CD8-positive, alpha-beta memory T cell (primary cell): ENCODE data around the gene EML2. TPM values are rescaled to one million over a fixed set of nuclear protein-coding genes. Genes with fewer than 3 reads are reported as not detected.

Source experiments
- CTCF ChIA-PET: fragments of 350-600 bp; sonication (Branson Sonifier 250); formaldehyde crosslinking; loops from one replicate; lab custom pipeline; 2021; ENCODE audit warnings: antibody characterized with exemption; lab: Charles Lee
- POLR2A ChIA-PET: fragments of 350-600 bp; sonication (Branson Sonifier 250); formaldehyde crosslinking; loops from one replicate; lab custom pipeline; 2021; ENCODE audit warnings: antibody characterized with exemption; lab: Charles Lee
- DNase-seq, 5 donors: peaks; one replicate each; pipeline versions ENCODE4 v3.0.0 to v3.0.0-alpha.2; 2020 to 2022; ENCODE audit warnings: mixed read lengths in 1 of 5
- H3K27ac ChIP-seq: one replicate; pipeline ENCODE4 v1.7.0; 2013; ENCODE audit warnings: low read depth, mild to moderate bottlenecking, low read length, moderate library complexity
- H3K27me3 ChIP-seq: 2 replicates; pipeline ENCODE4 v1.7.0; 2013; ENCODE audit warnings: low read length, mild to moderate bottlenecking; ENCODE audit not compliant: insufficient read depth, poor library complexity, severe bottlenecking
- H3K36me3 ChIP-seq: 2 replicates; pipeline ENCODE4 v1.7.0; 2013; ENCODE audit warnings: mild to moderate bottlenecking, low read length, moderate library complexity; ENCODE audit not compliant: insufficient read depth
- H3K4me1 ChIP-seq: 2 replicates; pipeline ENCODE4 v1.7.0; 2013; ENCODE audit warnings: mild to moderate bottlenecking, low read length, moderate library complexity; ENCODE audit not compliant: insufficient read depth
- H3K4me3 ChIP-seq: 2 replicates; pipeline ENCODE4 v1.7.0; 2013; ENCODE audit warnings: mild to moderate bottlenecking, low read length
- H3K9me3 ChIP-seq: 2 replicates; pipeline ENCODE4 v1.7.0; 2013; ENCODE audit warnings: mild to moderate bottlenecking, low read length
- H3K27ac Mint-ChIP-seq, 8 donors: one replicate each; pipeline ENCODE4 v1.8.0; 2020 to 2021; ENCODE audit warnings: mixed read lengths in 8 of 8, mild to moderate bottlenecking in 6 of 8, inconsistent platforms in 3 of 8, moderate library complexity in 3 of 8
- H3K27me3 Mint-ChIP-seq, 2 donors: one replicate each; pipeline ENCODE4 v1.8.0; 2020 to 2021; ENCODE audit warnings: mixed read lengths in 2 of 2, mild to moderate bottlenecking in 1 of 2, moderate library complexity in 1 of 2
- H3K36me3 Mint-ChIP-seq, 3 donors: one replicate each; pipeline ENCODE4 v1.8.0; 2020 to 2021; ENCODE audit warnings: mixed read lengths in 3 of 3, inconsistent platforms in 1 of 3, mild to moderate bottlenecking in 1 of 3
- H3K4me1 Mint-ChIP-seq, 3 donors: one replicate each; pipeline ENCODE4 v1.8.0; 2020 to 2021; ENCODE audit warnings: mixed read lengths in 3 of 3, inconsistent platforms in 1 of 3, mild to moderate bottlenecking in 1 of 3
- H3K4me3 Mint-ChIP-seq, 7 donors: one replicate each; pipeline ENCODE4 v1.8.0; 2020 to 2021; ENCODE audit warnings: mixed read lengths in 7 of 7, mild to moderate bottlenecking in 6 of 7, moderate library complexity in 4 of 7, inconsistent platforms in 2 of 7
- H3K9me3 Mint-ChIP-seq, 5 donors: one replicate each; pipeline ENCODE4 v1.8.0; 2020 to 2022; ENCODE audit warnings: mixed read lengths in 5 of 5, mild to moderate bottlenecking in 3 of 5, moderate library complexity in 2 of 5, inconsistent platforms in 1 of 5
- polyA plus RNA-seq: library from polyadenylated mRNA; unstranded; fragments of 300-500 nt; fragmentation: Illumina TruSeq; gene quantifications from one replicate; pipeline ENCODE4 v1.2.3, GENCODE V29; 2021
- total RNA-seq, 2 experiments: library from RNA; stranded (reverse); gene quantifications; one replicate each; pipeline ENCODE4 v1.2.3, GENCODE V29; 2021

The EML2 gene
- total and polyA plus RNA-seq, 3 experiments from 2014 or later = 18.8 to 128 (median 122) TPM

- Mint-ChIP-seq H3K27me3 (no peaks in the 10 kb centered on the region), H3K4me1 (peaks cover 32 to 56% (median 38%) of the 10 kb centered on the region in 3 donors)
These were observed 1.7 kb upstream of the EML2 start for GRCh38 chr19:45640849-45641273.

DNA sequence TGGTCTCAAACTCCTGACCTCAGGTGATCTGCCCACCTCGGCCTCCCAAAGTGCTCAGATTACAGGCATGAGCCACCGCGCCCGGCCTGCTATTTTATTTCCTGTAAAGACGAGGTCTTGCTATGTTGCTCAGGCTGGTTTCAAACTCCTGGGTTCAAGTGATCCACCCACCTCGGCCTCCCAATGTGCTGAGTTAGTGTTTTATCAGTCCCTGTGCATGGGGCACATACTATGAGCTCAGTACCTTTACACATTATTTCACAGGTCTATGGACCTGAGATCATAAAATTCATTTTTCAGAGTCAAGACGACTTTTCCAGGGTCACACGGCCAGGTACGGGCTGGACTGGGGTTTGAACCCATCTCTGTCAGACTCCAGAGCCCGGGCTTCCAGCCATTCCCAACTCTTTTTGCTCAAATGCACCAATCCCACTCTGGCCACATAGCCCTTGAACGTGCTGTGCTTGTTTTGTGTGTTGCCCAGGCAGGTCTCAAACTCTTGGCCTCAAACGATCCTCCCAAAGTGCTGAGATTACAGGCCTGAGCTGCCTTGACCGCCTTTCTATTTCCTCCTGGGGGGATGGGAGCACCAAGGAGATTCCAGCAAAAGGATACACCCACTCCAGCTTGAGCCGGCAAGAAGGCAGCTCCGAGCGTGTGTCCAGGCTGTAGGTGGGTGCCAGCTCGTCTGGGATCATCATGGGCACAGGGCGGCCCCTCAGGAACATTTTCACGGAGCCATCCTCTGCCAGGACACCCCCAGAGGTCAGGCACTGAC lies 1.1 kb downstream of the EML2 start:
- no peak for DNase-seq
- Histone ChIP-seq H3K27ac (peak overlapping the region; percentile 61), H3K27me3 (no peaks in the 10 kb centered on the region), H3K36me3 (no peaks in the 10 kb centered on the region), H3K4me1 (peaks cover 38% of the 10 kb centered on the region), H3K4me3 (peak overlapping the region; percentile 89), H3K9me3 (no peaks in the 10 kb centered on the region)
- peaks cover 23 to 40% (median 31%) of the 10 kb centered on the region in 3 donors for H3K4me1 Mint-ChIP-seq
- POLR2A ChIA-PET = no interaction called here
- CTCF ChIA-PET = interaction anchor here (0.7 to 1.4 kb wide), 8 partner anchors 12 to 159 kb away, joined by 3 to 5 read pairs (median 4); partner anchors contain the start of gene PPM1N
- peak overlapping the region; percentile 12 to 94 (median 37) for H3K4me3 Mint-ChIP-seq
- H3K36me3 Mint-ChIP-seq = peaks cover 0 to 12% (median 0%) of the 10 kb centered on the region in 3 donors
- H3K9me3 Mint-ChIP-seq = no peaks in the 10 kb centered on the region
- no peak overlapping the region for H3K27ac Mint-ChIP-seq
- peaks cover 0 to 2% of the 10 kb centered on the region in 2 donors for H3K27me3 Mint-ChIP-seq

More at GRCh38 chr19:45640849-45641273, 1.7 kb upstream of the EML2 start:
- Histone ChIP-seq H3K27me3 (no peaks in the 10 kb centered on the region), H3K4me3 (peak overlapping the region; percentile 79), H3K4me1 (peaks cover 45% of the 10 kb centered on the region), H3K36me3 (no peaks in the 10 kb centered on the region), H3K9me3 (no peaks in the 10 kb centered on the region), H3K27ac (peak overlapping the region; percentile 84)
- Mint-ChIP-seq H3K36me3 (peaks cover 0 to 9% (median 0%) of the 10 kb centered on the region in 3 donors), H3K27ac (peak overlapping the region; percentile 91 to 98 (median 92)), H3K9me3 (no peaks in the 10 kb centered on the region), H3K4me3 (peak overlapping the region; percentile 80 to 95 (median 88))
- CTCF ChIA-PET = interaction anchor here (1.1 to 5.4 kb wide), 10 partner anchors 24 to 202 kb away, joined by 3 to 78 read pairs (median 14); partner anchors contain the start of genes FOSB, GIPR, GPR4 and OPA3
- peak in 4 of 5 donors; percentile 22 to 58 (median 26) for DNase-seq
- POLR2A ChIA-PET = interaction anchor here (0.6 to 1.2 kb wide), 4 partner anchors 9 to 216 kb away, joined by 3 to 4 read pairs (median 3); no protein-coding TSS in a partner anchor

DNA sequence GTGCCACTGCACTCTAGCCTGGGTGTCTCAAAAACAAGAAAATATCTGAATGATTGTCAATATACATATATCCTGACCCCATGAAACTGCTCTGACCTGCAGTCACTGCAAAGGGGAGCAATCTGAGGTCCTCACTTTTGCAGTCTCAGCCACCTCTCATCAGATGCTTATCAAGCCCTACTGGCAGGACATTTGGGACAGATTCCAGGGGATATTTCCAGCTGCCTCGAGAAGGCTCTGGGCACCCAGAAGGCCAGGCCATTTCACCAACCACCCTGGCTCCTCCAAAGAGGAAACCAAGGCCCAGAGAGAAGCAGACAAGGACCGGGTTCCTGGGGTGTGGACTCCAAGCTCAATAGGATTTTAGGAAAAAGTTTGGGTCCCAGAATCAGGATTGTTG lies 2.3 kb downstream of the EML2 start:
- H3K9me3 Mint-ChIP-seq = no peaks in the 10 kb centered on the region
- Histone ChIP-seq H3K27me3 (no peaks in the 10 kb centered on the region), H3K36me3 (no peaks in the 10 kb centered on the region), H3K4me3 (no peak overlapping the region), H3K27ac (peak overlapping the region; percentile 12), H3K4me1 (peaks cover 34% of the 10 kb centered on the region), H3K9me3 (no peaks in the 10 kb centered on the region)
- H3K4me1 Mint-ChIP-seq = peaks cover 20 to 30% (median 24%) of the 10 kb centered on the region in 3 donors
- ChIA-PET POLR2A (interaction anchor here (1.0 kb wide), 1 partner anchor 18 kb away, joined by 4 read pairs; no protein-coding TSS in a partner anchor), CTCF (interaction anchor here (0.6 to 1.4 kb wide), 2 partner anchors 18 to 31 kb away, joined by 3 to 4 read pairs; no protein-coding TSS in a partner anchor)
- peak overlapping the region in 1 of 7 donors; percentile 23 for H3K4me3 Mint-ChIP-seq
- peaks cover 0 to 2% of the 10 kb centered on the region in 2 donors for H3K27me3 Mint-ChIP-seq
- H3K27ac Mint-ChIP-seq = no peak overlapping the region
- DNase-seq = no peak
- H3K36me3 Mint-ChIP-seq = peaks cover 0 to 18% (median 0%) of the 10 kb centered on the region in 3 donors

DNA sequence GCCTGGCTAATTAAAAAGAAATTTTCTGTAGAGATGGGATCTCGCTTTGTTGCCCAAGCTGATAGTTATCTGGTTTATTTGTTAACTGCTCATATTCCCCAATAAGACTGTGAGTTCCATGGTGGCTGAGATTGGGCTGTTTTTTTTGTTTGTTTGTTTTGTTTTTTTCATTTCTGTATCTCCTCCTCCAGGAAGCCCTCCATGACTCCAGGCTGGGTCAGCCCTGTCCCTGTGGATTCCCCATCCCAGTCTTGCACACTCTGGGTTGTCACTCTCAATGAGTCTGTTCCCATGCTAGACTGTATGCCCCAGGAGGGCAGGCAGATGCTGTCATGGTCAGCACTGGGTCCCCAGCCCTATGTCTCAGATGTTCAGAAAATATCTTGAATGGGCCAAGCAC lies 2.9 kb downstream of the EML2 start:
- no peak for DNase-seq
- Mint-ChIP-seq H3K36me3 (peaks cover 0 to 18% (median 0%) of the 10 kb centered on the region in 3 donors), H3K4me3 (peak overlapping the region in 1 of 7 donors; percentile 32), H3K27me3 (peaks cover 0 to 2% of the 10 kb centered on the region in 2 donors), H3K9me3 (no peaks in the 10 kb centered on the region), H3K27ac (peak overlapping the region in 1 of 8 donors; percentile 46), H3K4me1 (peaks cover 15 to 24% (median 19%) of the 10 kb centered on the region in 3 donors)
- Histone ChIP-seq H3K27ac (no peak overlapping the region), H3K36me3 (no peaks in the 10 kb centered on the region), H3K9me3 (no peaks in the 10 kb centered on the region), H3K27me3 (no peaks in the 10 kb centered on the region), H3K4me3 (no peak overlapping the region), H3K4me1 (peaks cover 29% of the 10 kb centered on the region)
- ChIA-PET POLR2A (no interaction called here), CTCF (interaction anchor here (0.6 kb wide), 1 partner anchor 30 kb away, joined by 3 read pairs; no protein-coding TSS in a partner anchor)

DNA sequence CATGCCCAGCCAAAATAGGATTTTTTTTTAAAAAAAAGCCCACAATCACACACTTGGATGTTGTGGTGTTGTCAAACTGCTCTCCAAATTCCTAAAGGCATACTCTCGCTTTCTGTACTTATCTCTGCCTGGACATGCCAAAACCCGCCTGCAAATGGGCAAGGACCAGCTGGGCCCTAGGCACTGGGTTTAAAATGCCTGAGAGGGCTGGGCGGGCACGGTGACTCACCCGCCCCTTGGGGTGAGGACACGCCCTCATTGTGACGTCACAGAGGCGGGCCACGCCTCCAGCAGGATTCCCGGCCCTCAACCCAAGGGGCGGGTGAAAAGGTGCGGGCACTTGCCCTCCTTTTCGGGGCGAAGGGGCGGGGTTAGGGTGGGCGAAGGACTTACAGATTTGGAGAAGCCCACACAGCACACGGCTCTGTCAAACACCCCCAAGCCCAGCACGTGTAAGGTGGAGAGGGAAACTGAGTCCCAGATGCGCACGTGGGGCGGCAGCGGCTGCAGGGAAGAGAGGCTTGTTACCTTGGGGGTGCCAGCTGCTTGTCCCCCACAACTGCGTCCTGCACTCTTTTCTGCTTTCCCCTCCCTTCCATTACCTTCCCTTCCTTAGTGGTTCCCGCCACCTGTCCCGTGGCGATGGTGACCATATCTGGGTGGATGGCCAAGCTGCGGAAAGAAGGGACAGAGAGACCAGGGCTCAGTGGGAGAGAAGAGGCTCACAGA lies 6.6 kb downstream of the EML2 start:
- Histone ChIP-seq H3K4me3 (no peak overlapping the region), H3K27ac (no peak overlapping the region), H3K36me3 (peaks cover 6% of the 10 kb centered on the region), H3K4me1 (no peaks in the 10 kb centered on the region), H3K9me3 (no peaks in the 10 kb centered on the region), H3K27me3 (no peaks in the 10 kb centered on the region)
- H3K4me3 Mint-ChIP-seq = no peak overlapping the region
- peak overlapping the region in 3 of 8 donors; percentile 36 to 66 (median 55) for H3K27ac Mint-ChIP-seq
- ChIA-PET CTCF (interaction anchor here (2.9 kb wide), 1 partner anchor 10 kb away, joined by 8 read pairs; no protein-coding TSS in a partner anchor), POLR2A (interaction anchor here (1.3 kb wide), 1 partner anchor 8 kb away, joined by 3 read pairs; no protein-coding TSS in a partner anchor)
- DNase-seq = peak in 3 of 5 donors; percentile 8 to 53 (median 25)
- no peaks in the 10 kb centered on the region for H3K9me3 Mint-ChIP-seq
- peaks cover 0 to 29% (median 0%) of the 10 kb centered on the region in 3 donors for H3K36me3 Mint-ChIP-seq
- H3K4me1 Mint-ChIP-seq = peaks cover 0 to 2% (median 0%) of the 10 kb centered on the region in 3 donors
- peaks cover 0 to 2% of the 10 kb centered on the region in 2 donors for H3K27me3 Mint-ChIP-seq

- peaks cover 0 to 2% (median 2%) of the 10 kb centered on the region in 3 donors for H3K4me1 Mint-ChIP-seq
- H3K27me3 Mint-ChIP-seq = peaks cover 0 to 2% of the 10 kb centered on the region in 2 donors
- CTCF ChIA-PET = interaction anchor here (0.9 to 1.6 kb wide), 4 partner anchors 12 to 191 kb away, joined by 3 to 10 read pairs (median 4); no protein-coding TSS in a partner anchor
- no peak overlapping the region for H3K4me3 Mint-ChIP-seq
- no peaks in the 10 kb centered on the region for H3K9me3 Mint-ChIP-seq
- Histone ChIP-seq H3K4me1 (no peaks in the 10 kb centered on the region), H3K4me3 (no peak overlapping the region), H3K27me3 (no peaks in the 10 kb centered on the region), H3K27ac (no peak overlapping the region), H3K36me3 (peaks cover 14% of the 10 kb centered on the region), H3K9me3 (no peaks in the 10 kb centered on the region)
- POLR2A ChIA-PET = interaction anchor here (0.6 kb wide), 1 partner anchor 226 kb away, joined by 6 read pairs; no protein-coding TSS in a partner anchor
- no peak overlapping the region for H3K27ac Mint-ChIP-seq
- H3K36me3 Mint-ChIP-seq = peaks cover 0 to 38% (median 0%) of the 10 kb centered on the region in 3 donors
- DNase-seq = no peak
These were observed 8.7 kb downstream of the EML2 start for GRCh38 chr19:45630463-45630862.

DNA sequence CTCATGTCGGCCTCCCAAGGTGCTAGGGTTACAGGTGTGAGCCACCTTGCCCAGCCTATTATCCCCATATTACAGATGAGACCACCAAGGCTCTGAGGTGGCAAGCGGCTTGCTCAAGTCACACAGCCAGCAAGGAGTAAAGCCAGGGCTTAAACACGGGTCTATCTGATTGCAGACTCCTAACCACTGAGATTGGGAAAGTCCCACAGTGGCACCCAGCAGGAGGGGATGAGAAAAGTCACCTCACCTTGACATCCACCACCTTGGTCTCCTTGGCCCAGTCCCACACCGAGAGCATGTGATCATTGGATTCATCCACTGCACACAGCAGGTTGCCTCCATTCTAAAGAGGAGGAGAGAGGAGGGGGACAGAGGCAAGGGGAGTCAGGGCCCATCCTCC lies 9.5 kb downstream of the EML2 start:
- no peak overlapping the region for H3K4me3 Mint-ChIP-seq
- CTCF ChIA-PET = interaction anchor here (1.2 kb wide), 1 partner anchor 22 kb away, joined by 4 read pairs; no protein-coding TSS in a partner anchor
- POLR2A ChIA-PET = no interaction called here

More for the DNA sequence above, 9.5 kb downstream of the EML2 start:
- no peaks in the 10 kb centered on the region for H3K9me3 Mint-ChIP-seq
- peaks cover 0 to 2% (median 2%) of the 10 kb centered on the region in 3 donors for H3K4me1 Mint-ChIP-seq
- no peak for DNase-seq
- H3K4me3 ChIP-seq = no peak overlapping the region
- H3K27ac Mint-ChIP-seq = no peak overlapping the region
- H3K9me3 ChIP-seq = no peaks in the 10 kb centered on the region
- H3K27me3 Mint-ChIP-seq = peaks cover 0 to under 1% of the 10 kb centered on the region in 2 donors
- H3K36me3 Mint-ChIP-seq = peaks cover 0 to 43% (median 0%) of the 10 kb centered on the region in 3 donors
- no peaks in the 10 kb centered on the region for H3K27me3 ChIP-seq
- no peaks in the 10 kb centered on the region for H3K4me1 ChIP-seq
- H3K36me3 ChIP-seq = peaks cover 14% of the 10 kb centered on the region
- no peak overlapping the region for H3K27ac ChIP-seq
